GM18873 (cell line): Measurements from ENCODE around the gene EPS15.
"Not testable (repeated sequence)": the region's sequence is repeated elsewhere in the genome, so short reads cannot be mapped to it uniquely, and the experiment has no call there.

Experiments used
- ATAC-seq: cut with Tn5 transposase; IDR thresholded peaks from one replicate; pipeline ENCODE4 v1.9.1; 2021; ENCODE audit warnings: mild to moderate bottlenecking, moderate library complexity, moderate number of reproducible peaks; ENCODE audit not compliant: unreplicated experiment, low FRiP score

Gene EPS15

DNA sequence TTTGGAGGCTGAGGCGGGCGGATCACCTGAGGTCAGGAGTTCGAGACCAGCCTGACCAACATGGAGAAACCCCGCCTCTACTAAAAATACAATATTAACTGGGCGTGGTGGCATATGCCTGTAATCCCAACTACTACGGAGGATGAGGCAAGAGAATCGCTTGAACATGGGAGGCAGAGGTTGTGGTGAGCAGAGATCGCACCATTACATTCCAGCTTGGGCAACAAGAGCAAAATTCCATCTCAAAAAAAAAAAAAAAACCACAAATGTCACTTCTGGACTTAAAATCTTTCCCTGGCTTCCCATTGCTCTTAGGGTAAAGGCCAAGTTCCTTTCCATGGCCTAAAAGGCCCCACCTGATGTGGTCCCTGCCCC is 194.1 kb downstream of the EPS15 start:
- not testable (repeated sequence) for ATAC-seq

DNA sequence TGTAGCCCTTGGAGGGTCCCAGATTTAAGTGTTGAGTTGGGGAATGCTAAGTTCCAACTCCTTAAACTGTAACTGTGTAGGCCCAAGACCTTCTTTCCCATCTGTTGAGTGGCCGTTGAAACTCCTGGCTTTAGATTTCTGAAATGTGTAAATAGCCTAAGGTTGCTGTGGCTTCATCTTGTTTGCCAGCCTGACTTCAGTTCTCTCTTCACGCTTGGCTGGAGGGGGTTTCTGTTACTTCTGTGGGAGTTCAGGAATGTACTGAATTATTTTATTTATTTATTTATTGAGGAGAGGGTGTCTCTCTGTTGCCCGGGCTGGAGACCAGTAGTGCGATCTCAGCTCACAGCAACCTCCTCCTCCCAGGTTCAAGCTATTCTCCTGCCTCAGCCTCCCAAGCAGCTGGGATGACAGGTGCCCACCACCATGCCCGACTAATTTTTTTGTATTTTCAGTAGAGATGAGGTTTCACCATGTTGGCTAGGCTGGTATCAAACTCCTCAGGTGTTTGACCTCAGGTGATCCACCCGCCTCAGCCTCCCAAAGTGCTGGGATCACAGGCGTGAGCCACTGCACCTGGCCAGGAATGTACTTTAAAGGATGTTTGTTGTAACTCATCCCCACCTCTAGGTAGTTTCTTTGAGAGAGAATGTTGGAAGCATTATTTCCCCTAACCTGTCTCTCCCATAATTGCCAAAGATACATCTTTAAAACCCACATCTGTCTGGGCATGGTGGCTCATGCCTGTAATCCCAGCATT is 194.6 kb downstream of the EPS15 start:
- no peak for ATAC-seq

DNA sequence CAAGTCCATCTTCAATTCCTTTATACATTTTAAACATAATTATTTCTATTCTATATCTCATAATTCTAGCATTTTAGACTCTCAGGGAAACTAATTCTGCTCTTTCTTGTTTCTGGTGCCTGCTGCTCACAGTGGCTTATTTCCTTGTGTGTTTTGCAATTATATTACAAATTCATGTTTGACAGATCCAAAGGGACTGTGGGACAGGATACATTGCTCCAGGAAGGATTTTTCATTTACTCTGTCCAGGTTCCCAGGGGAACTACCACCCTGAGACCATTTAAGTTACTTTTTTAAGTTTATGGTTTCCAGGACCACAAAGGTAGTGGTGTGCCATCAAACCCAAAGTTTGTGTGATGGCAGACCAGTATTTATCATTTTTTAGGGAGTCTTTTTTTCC is 195.3 kb downstream of the EPS15 start:
- ATAC-seq, result no peak

DNA sequence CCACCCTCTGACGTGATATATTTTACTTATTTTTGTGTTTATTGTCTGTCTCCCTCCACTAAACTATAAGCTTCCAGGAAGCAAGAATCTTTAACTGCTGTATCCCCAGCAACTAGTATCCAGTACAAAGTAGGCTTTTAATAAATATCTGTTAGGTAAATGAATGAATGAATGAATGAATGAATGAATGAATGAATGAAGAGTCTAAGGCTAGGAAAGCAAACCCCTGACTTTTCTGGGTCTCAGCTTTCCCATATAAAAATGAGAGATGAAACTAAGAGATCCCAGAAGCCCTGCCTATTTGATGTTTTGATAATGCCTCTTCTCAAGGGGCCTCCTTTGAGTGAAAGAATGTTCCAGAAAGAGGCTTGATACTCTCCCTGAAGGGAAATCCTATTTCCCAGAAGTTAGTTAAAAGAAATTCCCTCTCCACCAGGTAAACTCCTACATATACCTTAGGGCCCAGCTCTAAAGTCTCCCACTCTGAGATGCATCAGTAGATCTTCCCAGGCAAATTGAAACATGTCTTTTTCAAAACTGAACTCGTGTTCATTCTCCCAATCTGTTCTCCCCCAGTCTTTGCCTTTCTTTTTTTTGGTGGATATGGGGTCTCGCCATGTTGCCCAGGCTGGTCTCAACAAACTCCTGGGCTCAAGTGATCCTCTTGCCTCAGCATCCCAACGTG is 196.5 kb downstream of the EPS15 start:
- ATAC-seq, result no peak

DNA sequence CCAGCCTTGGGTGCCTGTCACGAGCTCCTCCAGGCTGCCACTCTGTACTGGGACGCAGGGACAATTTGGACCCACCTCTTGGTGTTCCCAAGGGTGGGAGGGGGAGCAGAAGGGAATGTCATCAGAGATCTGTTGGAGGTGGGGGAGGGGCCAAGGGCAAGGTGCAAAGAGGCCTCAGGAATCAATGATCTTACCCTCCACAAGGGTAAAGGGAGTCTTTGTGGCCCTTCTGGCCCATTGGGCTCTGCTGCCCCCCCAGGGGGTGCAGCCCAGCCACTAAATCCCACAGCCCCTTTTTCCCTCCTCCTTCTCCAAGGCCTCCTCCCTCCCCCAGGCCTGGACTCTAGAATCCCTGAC is 197.2 kb downstream of the EPS15 start:
- ATAC-seq, result no peak

DNA sequence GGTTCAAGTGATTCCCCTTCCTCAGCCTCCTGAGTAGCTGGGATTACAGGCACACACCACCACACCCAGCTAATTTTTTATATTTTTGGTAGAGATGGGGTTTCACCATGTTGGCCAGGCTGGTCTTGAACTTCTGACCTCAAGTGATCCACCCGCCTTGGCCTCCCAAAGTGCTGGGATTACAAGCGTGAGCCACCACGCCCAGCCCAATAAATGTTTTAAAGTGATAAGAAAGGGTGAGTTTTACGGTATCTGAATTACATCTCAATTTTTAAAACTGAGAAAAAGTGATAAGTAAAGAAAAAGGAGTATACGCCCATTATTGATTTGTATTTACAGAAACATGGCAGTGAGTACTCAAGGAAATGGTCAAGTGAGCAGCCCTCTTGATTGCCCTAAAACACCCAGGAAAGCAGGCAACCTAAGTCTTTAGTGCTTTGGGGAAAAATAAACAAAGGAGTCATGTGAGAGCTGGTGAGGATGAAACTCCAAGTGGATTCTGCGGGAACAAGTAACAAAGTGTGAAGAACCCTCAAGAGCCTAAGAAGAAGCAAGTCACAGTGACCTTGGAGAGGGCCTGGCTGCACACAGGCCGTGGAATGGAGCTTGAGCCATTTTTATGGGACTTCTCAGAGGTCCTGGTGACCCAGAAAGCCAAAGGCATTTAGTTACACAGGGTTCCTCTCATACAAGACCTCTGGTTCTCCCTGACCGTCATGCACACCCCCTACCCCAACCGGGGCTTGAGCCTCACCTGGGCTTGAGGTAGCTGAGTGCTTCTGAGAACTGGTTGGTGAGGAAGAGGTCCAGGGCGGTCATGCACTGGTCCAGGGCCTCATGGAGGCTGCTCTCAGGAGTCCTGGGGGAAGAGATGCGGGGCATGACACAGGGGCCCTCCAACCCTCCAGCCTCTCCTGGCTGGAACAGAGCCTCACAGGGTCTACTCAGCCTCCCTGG is 197.8 kb downstream of the EPS15 start:
- no peak for ATAC-seq

DNA sequence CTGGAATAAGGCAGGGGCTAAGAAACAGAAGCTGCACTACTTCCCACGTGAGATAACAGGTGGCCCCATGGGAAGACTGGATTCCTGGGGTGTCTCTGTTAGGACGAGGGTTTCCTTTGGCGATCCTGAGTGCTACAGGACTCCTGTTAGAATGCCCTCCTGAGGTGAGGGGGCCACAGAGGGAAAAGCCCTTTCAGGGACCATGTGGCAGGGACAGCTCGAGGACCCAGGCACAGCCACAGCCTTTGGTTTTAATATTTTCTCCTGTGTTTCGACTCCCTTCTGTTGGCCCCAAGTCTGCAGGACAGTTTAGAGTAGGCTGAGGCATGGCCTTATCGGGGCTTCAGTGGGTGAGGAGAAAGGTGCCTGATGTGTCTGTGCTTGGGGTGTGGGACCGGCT is 201.3 kb downstream of the EPS15 start:
- no peak for ATAC-seq

DNA sequence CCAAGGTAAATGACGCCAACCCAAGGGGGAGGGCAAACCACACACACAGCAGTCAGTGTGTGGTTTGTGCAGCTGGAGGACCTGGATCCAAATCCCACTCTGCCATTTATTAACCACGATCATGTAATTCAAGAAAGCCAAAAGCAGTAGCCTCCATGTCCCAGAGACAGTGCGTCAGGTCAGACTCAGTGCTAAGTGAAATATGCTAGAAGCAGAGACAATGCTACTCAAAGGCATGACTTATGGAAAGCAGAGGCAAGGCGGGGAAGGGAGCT is 202.3 kb downstream of the EPS15 start:
- no peak for ATAC-seq

DNA sequence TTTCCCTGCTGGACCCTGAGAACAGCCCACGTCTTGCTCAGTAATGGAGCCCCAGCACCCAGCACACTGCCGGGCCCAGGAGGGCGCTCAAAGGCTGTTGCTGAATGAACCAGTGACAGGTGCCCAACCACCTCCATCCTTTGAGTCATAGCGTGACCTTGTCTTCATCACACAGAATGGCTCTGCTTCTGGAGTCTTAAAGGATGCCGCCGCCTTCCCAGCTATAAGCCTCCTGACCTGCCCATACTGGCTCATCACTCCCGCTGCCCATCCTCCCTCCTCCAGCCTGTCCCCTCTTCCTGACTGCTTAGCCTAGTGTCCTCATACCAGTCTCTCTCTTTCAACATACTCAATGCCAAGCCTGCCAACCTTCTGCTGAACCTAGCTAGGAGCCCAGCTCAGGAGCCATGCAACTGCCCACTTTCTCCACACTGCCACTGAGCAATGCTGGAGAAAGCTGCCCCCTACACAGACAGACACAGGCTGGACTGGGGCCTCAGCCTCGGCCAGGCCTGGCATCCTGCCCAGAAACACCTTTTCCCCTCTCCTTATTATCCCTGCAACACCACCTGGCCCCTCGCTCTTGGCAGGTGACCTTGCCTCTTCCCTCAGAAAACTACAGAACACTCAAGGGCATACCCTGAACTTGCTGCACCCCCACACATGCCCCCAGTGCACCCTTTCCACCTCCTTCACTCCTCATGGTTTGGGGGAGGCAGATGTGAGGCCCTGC is 202.8 kb downstream of the EPS15 start:
- no peak for ATAC-seq

DNA sequence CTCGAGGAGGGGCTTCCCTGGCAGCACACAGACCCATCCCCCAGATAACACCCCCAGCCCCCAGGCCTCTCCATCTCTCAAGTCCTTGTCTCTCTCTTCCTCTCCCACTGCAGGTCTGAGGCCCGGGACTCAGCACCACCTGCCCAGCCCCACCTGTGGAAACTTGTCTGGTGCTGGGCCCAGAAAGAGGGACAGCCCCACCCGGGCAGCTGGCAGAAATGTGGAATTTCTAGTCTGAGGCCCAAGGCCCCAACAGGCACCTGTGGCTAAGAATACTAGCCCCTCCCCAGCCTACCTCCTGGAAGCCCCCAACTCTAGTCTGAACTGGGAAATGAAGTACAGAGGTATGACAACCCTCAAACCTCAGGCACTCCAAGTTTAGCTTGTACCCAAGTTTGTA is 204.1 kb downstream of the EPS15 start:
- ATAC-seq, result no peak

DNA sequence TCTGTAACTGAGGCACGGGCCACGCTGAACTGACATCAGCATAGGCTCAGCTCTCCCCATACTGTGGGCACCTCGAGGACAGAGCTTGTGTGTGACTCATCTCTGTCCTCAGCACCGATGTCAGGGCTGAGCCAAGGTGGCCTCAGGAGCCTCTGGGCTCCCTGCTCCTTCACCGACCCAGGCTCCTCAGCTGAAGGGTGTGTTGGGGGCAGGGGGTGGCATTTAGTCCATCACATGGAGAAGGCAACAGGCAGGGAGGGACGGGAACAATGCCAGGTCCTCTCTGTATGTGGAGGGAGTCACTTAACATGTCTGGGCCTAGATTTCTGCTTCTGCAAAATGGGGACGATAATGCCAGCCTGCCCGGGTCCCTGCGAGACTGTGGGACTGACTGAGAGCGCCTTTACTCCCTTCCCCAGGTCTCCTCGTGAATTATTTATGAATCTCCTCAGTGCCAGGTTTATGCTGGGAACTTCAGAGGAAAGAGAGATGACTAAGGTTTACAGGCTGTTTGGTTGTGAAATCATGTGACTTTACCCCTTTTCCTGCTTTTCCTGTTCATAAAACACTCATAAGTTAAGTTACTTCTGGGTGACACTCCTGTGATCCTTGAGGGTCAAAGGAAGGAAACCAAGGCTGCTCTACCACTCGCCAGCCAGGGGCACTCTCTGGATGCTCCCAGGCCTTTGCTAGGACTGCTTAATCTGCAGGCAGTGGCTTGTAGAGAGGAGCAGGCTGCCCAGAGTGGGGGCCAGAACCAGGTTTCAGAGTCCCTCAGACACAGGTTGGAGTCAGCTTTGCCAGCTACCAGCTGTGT is 204.9 kb downstream of the EPS15 start:
- ATAC-seq, result no peak

DNA sequence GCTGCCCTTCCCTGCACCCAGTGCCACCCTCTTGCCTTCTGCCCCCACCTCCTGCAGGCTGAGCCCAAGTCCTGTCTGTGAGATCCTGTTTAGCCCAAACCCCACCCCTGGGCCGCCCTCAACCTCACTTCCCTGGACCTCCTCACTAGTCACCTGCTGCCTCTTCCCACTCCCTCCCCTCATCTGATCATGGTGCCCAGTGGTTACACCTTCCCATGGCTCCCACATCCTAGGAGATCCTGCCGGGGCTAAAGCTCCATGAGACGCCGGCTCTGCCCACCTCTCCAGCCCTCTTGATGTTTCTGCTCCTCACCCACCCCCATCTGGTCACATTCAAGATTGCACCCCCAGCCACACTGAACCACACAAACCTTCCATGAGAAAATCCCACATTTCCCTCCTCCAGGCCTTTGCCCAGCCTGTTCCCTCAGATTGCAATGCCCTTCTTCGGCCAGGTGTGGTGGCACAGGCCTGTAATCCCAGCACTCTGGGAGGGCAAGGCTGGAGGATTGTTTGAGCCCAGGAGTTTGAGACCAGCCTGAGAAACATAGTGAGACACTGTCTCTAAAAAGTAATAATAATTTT is 205.7 kb downstream of the EPS15 start:
- ATAC-seq, result no peak

DNA sequence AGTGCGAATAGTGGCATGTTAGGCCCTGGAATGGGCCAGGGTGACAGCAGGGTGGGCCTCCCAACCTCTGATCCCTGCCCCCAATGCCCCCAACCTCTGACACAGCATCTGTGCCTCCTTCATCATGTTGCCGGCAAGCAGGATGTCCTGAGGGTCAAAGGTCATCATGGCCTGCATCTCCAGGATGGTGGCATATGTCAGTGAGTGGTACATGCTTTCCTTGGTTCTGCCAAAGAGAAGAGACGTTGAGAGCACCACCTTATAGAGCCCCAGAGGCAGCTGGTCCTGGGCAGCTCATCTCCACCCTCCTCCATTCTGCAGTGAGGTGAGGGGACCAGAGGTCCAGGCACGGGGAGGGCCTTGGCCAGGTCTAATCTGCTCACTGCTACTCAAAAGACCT is 206.3 kb downstream of the EPS15 start:
- ATAC-seq, result no peak

DNA sequence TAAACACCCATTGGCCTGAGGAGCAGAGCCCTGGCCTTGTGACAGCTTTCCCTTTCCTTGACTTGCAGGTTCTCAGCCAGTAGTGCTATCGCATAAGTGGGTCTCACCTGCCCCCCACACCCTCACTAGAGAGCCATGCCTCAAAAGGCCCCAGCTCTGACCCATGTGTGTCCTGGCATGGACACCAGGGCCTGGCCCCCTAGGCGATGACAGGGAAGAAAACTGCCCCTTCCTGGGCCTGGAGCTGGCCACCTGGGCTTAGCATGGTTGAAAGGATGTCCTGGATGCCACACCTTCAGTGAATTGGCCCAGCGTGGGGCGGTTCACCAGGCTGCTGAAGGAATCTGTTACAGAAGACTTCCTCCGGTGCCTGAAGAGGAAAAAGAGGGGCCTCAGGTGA is 207.2 kb downstream of the EPS15 start:
- no peak for ATAC-seq

DNA sequence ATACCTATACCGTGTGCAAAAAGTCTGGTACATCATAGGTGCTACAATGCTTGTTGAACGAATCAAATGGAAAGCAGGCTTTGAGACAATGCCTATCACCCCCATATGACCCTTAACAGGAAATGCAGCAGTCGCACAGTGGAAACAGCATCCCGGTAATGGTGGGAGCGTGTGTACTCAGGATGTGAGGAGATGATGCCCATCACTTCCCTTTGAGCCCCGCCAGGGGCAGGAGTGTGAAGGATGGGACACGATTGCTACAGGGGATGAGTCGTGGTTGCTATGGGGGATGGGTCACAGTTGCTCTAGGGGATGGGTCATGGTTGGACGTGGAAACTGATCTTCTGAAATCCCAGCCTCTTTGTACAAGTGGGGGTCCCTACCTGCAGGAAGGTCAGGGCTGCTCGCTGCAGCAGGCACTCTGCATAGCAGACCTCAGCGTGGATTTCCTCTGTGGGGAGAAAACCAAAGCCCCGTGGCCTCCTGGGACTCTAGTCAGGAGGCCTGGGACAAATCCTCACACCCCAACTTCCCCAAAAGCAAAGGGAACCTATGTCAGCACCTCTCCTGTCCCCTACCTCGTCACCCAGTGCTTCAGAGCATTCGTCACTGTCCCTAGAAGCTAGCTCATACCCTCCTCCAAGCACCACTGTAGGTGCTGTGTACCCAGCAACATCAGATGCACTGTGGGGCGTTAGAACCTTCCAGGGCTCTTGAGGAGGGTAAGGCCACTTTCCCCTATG is 208.0 kb downstream of the EPS15 start:
- ATAC-seq, result no peak

DNA sequence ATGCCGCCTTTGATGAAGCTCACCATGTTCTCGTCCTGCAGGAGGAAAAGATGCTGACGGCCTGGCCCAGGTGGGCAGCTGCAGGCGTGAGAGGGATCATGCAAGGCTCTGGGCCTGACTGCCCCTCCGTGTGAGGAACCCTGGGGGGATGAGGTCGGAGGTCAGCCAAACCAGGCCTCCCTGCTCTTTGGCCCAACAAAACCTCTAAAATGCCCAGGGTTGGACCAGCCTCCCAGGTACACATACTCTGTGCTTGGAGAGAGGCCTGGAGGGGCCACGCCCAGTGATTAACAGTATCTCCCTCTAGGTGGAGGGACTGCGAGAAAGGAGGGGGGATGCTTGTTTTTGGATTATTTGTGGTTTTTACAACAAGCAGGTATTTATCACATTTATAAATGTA is 209.8 kb downstream of the EPS15 start:
- ATAC-seq, result no peak

DNA sequence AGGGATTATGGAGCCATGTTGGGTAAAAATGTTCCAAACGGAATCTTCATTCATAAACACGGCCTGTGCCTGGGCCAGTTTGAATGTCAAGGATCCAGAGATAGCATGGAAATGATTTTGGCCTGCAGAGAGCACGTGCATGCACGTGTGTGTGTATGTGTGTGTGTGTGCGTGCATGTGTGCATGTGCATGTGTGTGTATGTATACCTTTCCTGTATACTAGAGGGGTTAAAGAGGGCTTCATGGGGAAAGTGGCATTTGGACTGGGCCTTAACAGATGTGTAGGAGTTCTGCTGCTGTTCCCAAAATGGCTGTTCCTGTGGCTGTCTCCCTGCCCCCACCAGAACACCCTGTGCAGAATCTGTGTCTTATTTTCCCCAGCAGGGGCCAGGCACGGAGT is 210.4 kb downstream of the EPS15 start:
- no peak for ATAC-seq

DNA sequence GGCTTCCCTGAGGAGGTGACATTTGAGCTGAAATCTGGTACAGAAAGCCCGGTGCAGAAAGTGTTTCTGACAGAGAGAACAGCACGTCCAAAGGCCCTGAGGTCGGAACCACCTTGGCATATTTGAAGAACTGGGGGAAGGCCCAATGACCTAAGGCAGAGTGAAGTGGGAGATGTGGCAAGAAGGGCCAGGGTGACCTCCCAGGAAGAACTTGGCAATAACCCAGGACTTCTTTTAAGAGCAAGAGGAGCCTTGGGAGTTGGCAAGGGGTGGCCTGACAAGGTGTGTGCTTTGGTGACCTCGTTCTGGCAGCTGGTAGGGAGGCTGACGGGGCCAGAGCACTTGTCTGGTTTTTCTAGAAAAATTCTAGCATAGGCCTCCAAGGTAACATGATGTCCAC is 212.1 kb downstream of the EPS15 start:
- no peak for ATAC-seq

DNA sequence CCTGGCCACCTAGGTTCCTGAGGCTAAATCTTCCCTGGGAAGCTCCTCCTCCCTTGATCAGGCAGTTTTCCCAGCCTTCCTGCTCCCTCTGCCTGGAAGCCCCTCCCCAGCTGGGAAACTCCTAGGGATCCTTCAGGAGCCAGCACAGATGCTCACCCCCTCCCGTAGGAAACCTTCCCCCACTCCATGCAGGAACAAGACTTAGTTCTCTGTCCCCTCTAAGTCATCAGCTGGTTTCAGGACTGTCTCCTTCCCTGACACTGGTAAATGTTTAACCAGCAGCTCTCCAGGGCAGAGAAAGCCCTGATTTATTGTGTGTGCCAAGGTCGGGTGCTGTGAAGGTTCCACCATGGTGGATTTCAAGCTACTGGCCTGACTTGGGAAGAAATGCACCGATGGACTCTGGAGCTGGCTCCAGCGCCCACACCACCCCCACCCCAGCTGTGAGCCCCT is 213.7 kb downstream of the EPS15 start:
- ATAC-seq, result no peak
